OCI-LY3 (cell line): ENCODE results near the gene CACNA1G.

ENCODE experiments used
- EZH2phosphoT487 ChIP-seq: fragments of 200-600 bp; shearing (Covaris generic); IDR thresholded peaks from 2 replicates; pipeline ENCODE4 v1.6.1; 2018; ENCODE audit warnings: antibody characterized with exemption, mixed run types, low read depth
- TF ChIP-seq, protein P1 (sequence below): fragments of 200-600, 300-600 bp; sonication (generic); IDR thresholded peaks from 2 replicates; pipeline ENCODE4 v1.5.1; 2014; ENCODE audit warnings: antibody characterized with exemption, low read length, low read depth

DNA sequence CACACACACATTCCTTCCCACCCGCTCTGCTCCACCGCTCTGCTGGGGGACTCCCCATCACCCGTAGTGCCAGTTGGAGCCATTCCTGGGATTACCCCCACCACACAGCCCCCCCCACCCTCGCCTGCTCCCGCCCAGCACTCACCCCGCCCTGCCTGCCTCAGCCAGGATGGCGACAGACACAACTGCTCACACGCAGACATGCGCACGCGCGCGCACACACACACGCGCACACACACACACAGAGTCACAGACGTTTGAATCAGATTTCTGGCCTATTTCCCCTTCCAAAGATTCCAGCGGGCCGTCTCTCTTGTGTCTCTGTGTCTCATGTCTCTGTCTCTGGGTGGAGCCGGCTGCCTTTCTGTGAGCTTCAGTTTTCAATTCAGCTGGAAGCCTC is 4.4 kb downstream of the CACNA1G start:
- TF ChIP-seq, protein P1, sequence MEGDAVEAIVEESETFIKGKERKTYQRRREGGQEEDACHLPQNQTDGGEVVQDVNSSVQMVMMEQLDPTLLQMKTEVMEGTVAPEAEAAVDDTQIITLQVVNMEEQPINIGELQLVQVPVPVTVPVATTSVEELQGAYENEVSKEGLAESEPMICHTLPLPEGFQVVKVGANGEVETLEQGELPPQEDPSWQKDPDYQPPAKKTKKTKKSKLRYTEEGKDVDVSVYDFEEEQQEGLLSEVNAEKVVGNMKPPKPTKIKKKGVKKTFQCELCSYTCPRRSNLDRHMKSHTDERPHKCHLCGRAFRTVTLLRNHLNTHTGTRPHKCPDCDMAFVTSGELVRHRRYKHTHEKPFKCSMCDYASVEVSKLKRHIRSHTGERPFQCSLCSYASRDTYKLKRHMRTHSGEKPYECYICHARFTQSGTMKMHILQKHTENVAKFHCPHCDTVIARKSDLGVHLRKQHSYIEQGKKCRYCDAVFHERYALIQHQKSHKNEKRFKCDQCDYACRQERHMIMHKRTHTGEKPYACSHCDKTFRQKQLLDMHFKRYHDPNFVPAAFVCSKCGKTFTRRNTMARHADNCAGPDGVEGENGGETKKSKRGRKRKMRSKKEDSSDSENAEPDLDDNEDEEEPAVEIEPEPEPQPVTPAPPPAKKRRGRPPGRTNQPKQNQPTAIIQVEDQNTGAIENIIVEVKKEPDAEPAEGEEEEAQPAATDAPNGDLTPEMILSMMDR, result no peak
- no peak for TF ChIP-seq EZH2phosphoT487
